22Rv1 (cell line): ENCODE data around the gene MAP4K4.

Source experiments
- H3K27ac ChIP-seq: fragments of 450-650 bp; 2 replicates; pipeline ENCODE4 v1.5.1; 2017
- ZFX ChIP-seq: fragments of 450-650 bp; IDR thresholded peaks from 2 replicates; pipeline ENCODE4 v1.6.1; 2017; ENCODE audit warnings: antibody characterized with exemption, borderline replicate concordance
- TF ChIP-seq, protein P1 (sequence below): fragments of 450-650 bp; IDR thresholded peaks from 2 replicates; pipeline ENCODE4 v1.5.1; 2017; ENCODE audit warnings: mild to moderate bottlenecking

Gene MAP4K4

DNA sequence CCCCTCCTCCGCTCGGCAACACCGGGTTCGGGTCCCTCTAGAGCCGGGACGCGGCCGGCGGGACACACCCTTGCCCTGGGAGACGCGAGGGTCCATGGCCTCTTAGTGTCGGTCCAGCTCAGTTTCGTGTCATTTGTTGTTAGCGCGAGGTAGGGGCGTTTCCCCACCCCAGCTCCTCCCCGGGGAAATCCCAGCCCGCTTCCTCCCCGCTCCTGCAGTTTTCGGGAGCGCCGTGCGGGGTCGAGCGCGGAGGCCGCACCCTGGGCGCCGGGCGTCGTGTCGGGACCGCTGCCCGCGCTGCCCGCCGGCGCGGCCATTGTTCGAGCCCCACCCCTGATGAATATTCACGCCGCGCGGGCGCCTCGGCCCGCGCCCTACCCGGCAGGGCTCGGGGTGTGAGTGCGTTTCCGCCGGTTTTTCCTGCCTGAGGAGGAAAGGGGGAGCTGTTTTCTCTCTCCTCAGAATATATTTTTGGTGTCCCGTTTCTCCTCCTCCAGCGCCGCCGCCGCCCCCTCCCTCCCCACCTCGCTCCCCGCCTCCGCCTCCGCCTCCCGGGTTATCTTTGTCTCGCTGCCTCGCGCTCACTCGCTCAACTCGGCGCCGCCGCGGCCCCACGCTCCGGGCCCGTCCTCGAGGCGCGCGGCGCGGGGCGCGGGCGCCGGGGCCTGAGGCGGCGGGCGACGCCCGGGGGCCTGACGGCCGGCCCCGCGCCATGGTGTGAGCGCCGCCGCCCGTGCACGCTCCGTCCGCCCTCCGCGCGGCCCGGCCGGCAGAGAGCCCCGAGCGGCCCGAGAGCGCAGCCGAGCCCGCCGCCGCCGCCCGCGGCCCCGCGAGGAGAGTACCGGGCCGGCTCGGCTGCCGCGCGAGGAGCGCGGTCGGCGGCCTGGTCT lies at the start of gene MAP4K4:
TSS of gene MAP4K4 (plus strand) at position 584 of the 890 bp plus-strand sequence. CDS start 374 bp downstream, outside the sequence.
- TF ChIP-seq, protein P1, sequence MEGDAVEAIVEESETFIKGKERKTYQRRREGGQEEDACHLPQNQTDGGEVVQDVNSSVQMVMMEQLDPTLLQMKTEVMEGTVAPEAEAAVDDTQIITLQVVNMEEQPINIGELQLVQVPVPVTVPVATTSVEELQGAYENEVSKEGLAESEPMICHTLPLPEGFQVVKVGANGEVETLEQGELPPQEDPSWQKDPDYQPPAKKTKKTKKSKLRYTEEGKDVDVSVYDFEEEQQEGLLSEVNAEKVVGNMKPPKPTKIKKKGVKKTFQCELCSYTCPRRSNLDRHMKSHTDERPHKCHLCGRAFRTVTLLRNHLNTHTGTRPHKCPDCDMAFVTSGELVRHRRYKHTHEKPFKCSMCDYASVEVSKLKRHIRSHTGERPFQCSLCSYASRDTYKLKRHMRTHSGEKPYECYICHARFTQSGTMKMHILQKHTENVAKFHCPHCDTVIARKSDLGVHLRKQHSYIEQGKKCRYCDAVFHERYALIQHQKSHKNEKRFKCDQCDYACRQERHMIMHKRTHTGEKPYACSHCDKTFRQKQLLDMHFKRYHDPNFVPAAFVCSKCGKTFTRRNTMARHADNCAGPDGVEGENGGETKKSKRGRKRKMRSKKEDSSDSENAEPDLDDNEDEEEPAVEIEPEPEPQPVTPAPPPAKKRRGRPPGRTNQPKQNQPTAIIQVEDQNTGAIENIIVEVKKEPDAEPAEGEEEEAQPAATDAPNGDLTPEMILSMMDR = no peak
- no peak for TF ChIP-seq ZFX
- H3K27ac ChIP-seq = peak within 1 kb of the TSS; percentile 63

DNA sequence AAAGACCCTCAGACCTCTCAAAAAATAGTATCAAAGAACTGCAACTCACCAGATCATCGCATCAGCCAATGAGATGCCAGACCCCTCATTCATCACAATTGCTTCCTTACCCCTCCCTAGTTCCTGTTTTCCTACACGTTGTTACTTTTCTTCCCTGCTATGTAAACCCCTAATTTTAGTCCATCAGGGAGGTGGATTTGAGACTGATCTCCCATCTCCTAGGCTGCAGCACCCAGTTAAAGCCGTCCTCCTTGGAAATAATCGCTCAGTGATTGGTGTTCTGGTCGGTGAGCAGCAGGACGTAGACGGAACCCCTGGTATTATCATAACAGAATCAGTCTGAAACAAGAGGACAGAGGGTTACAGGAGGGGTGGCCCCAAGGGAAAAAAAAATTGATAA lies 44.0 kb upstream of the MAP4K4 start:
- H3K27ac ChIP-seq = no peak overlapping the region
- TF ChIP-seq, protein P1 = no peak
- TF ChIP-seq ZFX = no peak

- TF ChIP-seq, protein P1 = no peak
- no peak for TF ChIP-seq ZFX
- H3K27ac ChIP-seq = no peak overlapping the region
Measured at GRCh38 chr2:101655702-101656422, 41.6 kb upstream of the MAP4K4 start.

DNA sequence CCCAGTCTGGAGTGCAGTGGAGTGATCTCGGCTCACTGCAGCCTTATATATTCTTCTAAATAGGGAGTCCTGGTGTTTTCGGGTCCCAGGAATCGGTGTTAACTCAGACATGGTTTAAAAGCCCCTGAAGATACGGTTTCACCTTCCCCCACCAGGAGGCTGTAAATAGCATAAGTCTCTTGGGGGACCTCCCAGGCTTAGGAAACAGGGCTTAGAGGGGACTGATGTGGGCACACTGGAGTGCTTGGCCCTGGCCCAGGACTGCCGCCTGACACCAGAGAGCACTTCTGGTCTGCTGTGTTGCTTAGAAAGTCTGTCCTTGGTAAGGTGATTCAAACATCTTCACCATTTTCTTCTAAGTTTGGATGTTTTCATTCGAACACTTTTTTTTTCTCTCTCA lies 39.7 kb upstream of the MAP4K4 start:
- TF ChIP-seq, protein P1 = no peak
- TF ChIP-seq ZFX = no peak
- H3K27ac ChIP-seq = no peak overlapping the region

DNA sequence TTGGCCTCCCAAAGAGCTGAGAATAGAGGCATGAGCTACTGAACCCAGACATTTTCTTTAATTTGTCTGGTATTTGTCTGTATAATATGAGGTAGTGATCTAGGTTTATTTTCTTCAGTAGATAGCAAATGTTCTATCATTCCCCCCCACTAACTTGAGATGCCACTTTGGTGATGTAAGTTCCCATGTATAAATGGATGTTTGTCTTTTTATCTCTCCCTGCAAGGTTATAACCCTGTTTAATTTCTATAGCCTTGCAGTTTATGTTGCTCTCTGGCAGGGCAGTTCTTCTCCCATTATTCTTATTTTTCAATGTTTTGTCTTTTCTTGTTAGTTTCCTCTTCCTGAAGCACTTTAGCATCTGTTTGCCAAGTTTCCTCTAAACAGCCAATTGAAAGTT lies 39.1 kb upstream of the MAP4K4 start:
- TF ChIP-seq, protein P1 = no peak
- TF ChIP-seq ZFX = no peak
- no peak overlapping the region for H3K27ac ChIP-seq

DNA sequence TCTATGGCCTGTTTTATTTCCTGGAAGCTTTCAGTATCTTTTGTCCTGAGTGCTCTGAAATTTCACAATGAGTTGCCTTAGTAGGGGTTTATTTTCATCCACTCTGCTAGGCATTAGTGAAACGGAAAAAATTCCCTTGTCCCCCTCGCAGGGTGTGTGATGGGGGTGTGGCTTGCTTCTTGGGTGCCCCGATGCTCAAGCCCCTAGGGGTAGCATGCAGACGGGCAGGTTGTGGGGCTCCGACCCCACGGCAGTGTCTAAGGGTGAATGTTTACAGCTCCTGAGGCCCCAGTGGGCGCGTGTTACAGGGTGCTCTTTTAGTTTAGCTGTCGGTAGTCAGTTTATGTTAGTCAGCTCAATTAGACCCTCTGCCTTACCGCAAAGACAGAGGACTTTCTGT lies 32.2 kb upstream of the MAP4K4 start:
- TF ChIP-seq, protein P1 = no peak
- no peak for TF ChIP-seq ZFX
- no peak overlapping the region for H3K27ac ChIP-seq

- TF ChIP-seq ZFX = no peak
- TF ChIP-seq, protein P1 = no peak
- no peak overlapping the region for H3K27ac ChIP-seq
Measured at GRCh38 chr2:101667823-101668222, 29.7 kb upstream of the MAP4K4 start.
